Measurements from ENCODE around the gene FIZ1. TPM values are rescaled to one million over a fixed set of nuclear protein-coding genes. Genes with fewer than 3 reads are reported as not detected.

FIZ1 gene
- total RNA-seq, 2 donors from 2014 or later, result 14.8 to 16.4 TPM

GRCh38 chr19:55603581-55604292 lies 4.4 kb upstream of the FIZ1 start:
- no peak for TF ChIP-seq POLR2AphosphoS5 (IDR thresholded peaks at IDR 0.05)
- no peak for TF ChIP-seq POLR2A (IDR thresholded peaks at IDR 0.05)
- TF ChIP-seq CTCF (IDR thresholded peaks at IDR 0.05), result no peak
- 74% methylated on average over 22 of the region's 22 CpGs for WGBS
- H3K27ac ChIP-seq, result no peak overlapping the region
- H3K4me1 ChIP-seq (replicated peaks), result peaks cover 10% of the 10 kb centered on the region
- no peak for DNase-seq (ENCODE audit: low spot score)
- H3K9me3 ChIP-seq, result no peaks in the 10 kb centered on the region
- no peak overlapping the region for H3K4me3 ChIP-seq
- H3K27me3 ChIP-seq (replicated peaks; ENCODE audit: insufficient read depth), result no peaks in the 10 kb centered on the region
- no peaks in the 10 kb centered on the region for H3K36me3 ChIP-seq
- intact Hi-C loops (cut with DNase I), result loop anchor here (10.0 kb wide), 1 partner anchor 489 kb away; the partner anchor contains the start of gene PPP1R12C

GRCh38 chr19:55603115-55603514 lies 3.8 kb upstream of the FIZ1 start:
- WGBS, result 93% methylated on average over 21 of the region's 21 CpGs

GRCh38 chr19:55602104-55603001 lies 3.0 kb upstream of the FIZ1 start:
- Histone ChIP-seq H3K27ac (no peak overlapping the region), H3K4me1 (replicated peaks) (peaks cover 10% of the 10 kb centered on the region), H3K36me3 (no peaks in the 10 kb centered on the region), H3K9me3 (no peaks in the 10 kb centered on the region), H3K4me3 (no peak overlapping the region), H3K27me3 (replicated peaks; ENCODE audit: insufficient read depth) (no peaks in the 10 kb centered on the region)
- no peak for TF ChIP-seq POLR2AphosphoS5 (IDR thresholded peaks at IDR 0.05)
- no peak for TF ChIP-seq POLR2A (IDR thresholded peaks at IDR 0.05)
- TF ChIP-seq CTCF (IDR thresholded peaks at IDR 0.05), result no peak
- 95% methylated on average over 51 of the region's 60 CpGs for WGBS
- DNase-seq (ENCODE audit: low spot score), result no peak
- intact Hi-C loops (cut with DNase I), result loop anchor here (10.0 kb wide), 1 partner anchor 488 kb away; the partner anchor contains the start of gene PPP1R12C

More at GRCh38 chr19:55603115-55603514, 3.8 kb upstream of the FIZ1 start:
- Histone ChIP-seq H3K36me3 (no peaks in the 10 kb centered on the region), H3K27me3 (replicated peaks; ENCODE audit: insufficient read depth) (no peaks in the 10 kb centered on the region), H3K9me3 (no peaks in the 10 kb centered on the region), H3K4me3 (no peak overlapping the region), H3K27ac (no peak overlapping the region), H3K4me1 (replicated peaks) (peaks cover 10% of the 10 kb centered on the region)
- intact Hi-C loops (cut with DNase I), result loop anchor here (10.0 kb wide), 1 partner anchor 488 kb away; the partner anchor contains the start of gene PPP1R12C
- no peak for DNase-seq (ENCODE audit: low spot score)
- TF ChIP-seq POLR2AphosphoS5 (IDR thresholded peaks at IDR 0.05), result no peak
- TF ChIP-seq POLR2A (IDR thresholded peaks at IDR 0.05), result no peak
- TF ChIP-seq CTCF (IDR thresholded peaks at IDR 0.05), result no peak

- Histone ChIP-seq H3K27ac (peak overlapping the region; percentile 92 to 98), H3K4me1 (replicated peaks) (peaks cover 4% of the 10 kb centered on the region), H3K9me3 (no peaks in the 10 kb centered on the region), H3K27me3 (replicated peaks; ENCODE audit: insufficient read depth) (no peaks in the 10 kb centered on the region), H3K36me3 (no peaks in the 10 kb centered on the region), H3K4me3 (peak overlapping the region; percentile 53 to 87)
- peak; percentile 21 for DNase-seq (ENCODE audit: low spot score)
- TF ChIP-seq CTCF (IDR thresholded peaks at IDR 0.05) (no peak), POLR2AphosphoS5 (IDR thresholded peaks at IDR 0.05) (peak; percentile 35), POLR2A (IDR thresholded peaks at IDR 0.05) (peak; percentile 19)
- intact Hi-C loops (cut with DNase I), result loop anchor here (10.0 kb wide), 1 partner anchor 486 kb away; the partner anchor contains the start of gene PPP1R12C
- 41% methylated on average over 4 of the region's 4 CpGs for whole genome bisulfite sequencing
Measured at GRCh38 chr19:55601084-55601483, 1.8 kb upstream of the FIZ1 start.
